Activated CD4-positive, alpha-beta T cell treated with anti-CD3 and anti-CD28 coated beads, Interleukin-2, amount 50 U/mL, for 4 hours (primary cell): Measurements from ENCODE around the gene PRKAG1.

Experiments used
- DNase-seq, 2 experiments: peaks; one replicate each; pipeline ENCODE4 v3.0.0-alpha.2; 2020

The PRKAG1 gene

GRCh38 chr12:49030714-49031572 is 12.4 kb upstream of the PRKAG1 start:
- no peak for DNase-seq

- DNase-seq: no peak
Observed at GRCh38 chr12:49030119-49030518, 11.5 kb upstream of the PRKAG1 start.

GRCh38 chr12:49028666-49029275 is 10.2 kb upstream of the PRKAG1 start:
- DNase-seq: no peak

GRCh38 chr12:49027846-49028555 is 9.4 kb upstream of the PRKAG1 start:
- DNase-seq: no peak

- DNase-seq: no peak
Observed at GRCh38 chr12:49026678-49027480, 8.3 kb upstream of the PRKAG1 start.

GRCh38 chr12:49026101-49026500 is 7.5 kb upstream of the PRKAG1 start:
- DNase-seq: no peak

- no peak for DNase-seq
Observed at GRCh38 chr12:49025463-49025862, 6.9 kb upstream of the PRKAG1 start.

GRCh38 chr12:49024543-49024942 is 6.0 kb upstream of the PRKAG1 start:
- DNase-seq: no peak

GRCh38 chr12:49023812-49024211 is 5.2 kb upstream of the PRKAG1 start:
- DNase-seq: no peak

- no peak for DNase-seq
Observed at GRCh38 chr12:49022558-49023178, 4.1 kb upstream of the PRKAG1 start.

- no peak for DNase-seq
Observed at GRCh38 chr12:49021292-49021915, 2.8 kb upstream of the PRKAG1 start.

GRCh38 chr12:49020441-49020840 is 1.9 kb upstream of the PRKAG1 start:
- no peak for DNase-seq

GRCh38 chr12:49019443-49020324 is 1.1 kb upstream of the PRKAG1 start:
- DNase-seq: peak; percentile 27 to 31

- DNase-seq: no peak
Observed at GRCh38 chr12:49019120-49019430, 499 bp upstream of the PRKAG1 start.

GRCh38 chr12:49017891-49018260 is 700 bp downstream of the PRKAG1 start:
- peak in 1 of 2 experiments; percentile 25 for DNase-seq

- no peak for DNase-seq
Observed at GRCh38 chr12:49015196-49015595, 3.4 kb downstream of the PRKAG1 start.

GRCh38 chr12:49014547-49014946 is 4.0 kb downstream of the PRKAG1 start:
- DNase-seq: no peak

- DNase-seq: no peak
Observed at GRCh38 chr12:49013428-49013827, 5.1 kb downstream of the PRKAG1 start.

- DNase-seq: no peak
Observed at GRCh38 chr12:49012739-49013138, 5.8 kb downstream of the PRKAG1 start.

- DNase-seq: no peak
Observed at GRCh38 chr12:49010092-49010668, 8.4 kb downstream of the PRKAG1 start.

- no peak for DNase-seq
Observed at GRCh38 chr12:49008943-49009342, 9.6 kb downstream of the PRKAG1 start.
